ENCODE data around the gene TEX2.

GRCh38 chr17:64240261-64240740, 22.8 kb downstream of the TEX2 start:
- TF ChIP-seq, protein P1, sequence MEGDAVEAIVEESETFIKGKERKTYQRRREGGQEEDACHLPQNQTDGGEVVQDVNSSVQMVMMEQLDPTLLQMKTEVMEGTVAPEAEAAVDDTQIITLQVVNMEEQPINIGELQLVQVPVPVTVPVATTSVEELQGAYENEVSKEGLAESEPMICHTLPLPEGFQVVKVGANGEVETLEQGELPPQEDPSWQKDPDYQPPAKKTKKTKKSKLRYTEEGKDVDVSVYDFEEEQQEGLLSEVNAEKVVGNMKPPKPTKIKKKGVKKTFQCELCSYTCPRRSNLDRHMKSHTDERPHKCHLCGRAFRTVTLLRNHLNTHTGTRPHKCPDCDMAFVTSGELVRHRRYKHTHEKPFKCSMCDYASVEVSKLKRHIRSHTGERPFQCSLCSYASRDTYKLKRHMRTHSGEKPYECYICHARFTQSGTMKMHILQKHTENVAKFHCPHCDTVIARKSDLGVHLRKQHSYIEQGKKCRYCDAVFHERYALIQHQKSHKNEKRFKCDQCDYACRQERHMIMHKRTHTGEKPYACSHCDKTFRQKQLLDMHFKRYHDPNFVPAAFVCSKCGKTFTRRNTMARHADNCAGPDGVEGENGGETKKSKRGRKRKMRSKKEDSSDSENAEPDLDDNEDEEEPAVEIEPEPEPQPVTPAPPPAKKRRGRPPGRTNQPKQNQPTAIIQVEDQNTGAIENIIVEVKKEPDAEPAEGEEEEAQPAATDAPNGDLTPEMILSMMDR (IDR thresholded peaks at IDR 0.05; ENCODE audit: poor library complexity), result peak; percentile 11
- no peak for TF ChIP-seq EZH2 (IDR thresholded peaks at IDR 0.05; ENCODE audit: borderline replicate concordance)
- no peak for TF ChIP-seq EZH2phosphoT487 (IDR thresholded peaks at IDR 0.05; ENCODE audit: low read depth, severe bottlenecking, unreplicated experiment)
